Loucy (cell line): ENCODE results near the gene IDUA.

Source experiments
- EZH2phosphoT487 ChIP-seq: fragments of 200-600 bp; IDR thresholded peaks from 2 replicates; pipeline ENCODE4 v1.6.1; 2018; ENCODE audit warnings: antibody characterized with exemption, mild to moderate bottlenecking, moderate library complexity, borderline replicate concordance
- TF ChIP-seq, protein P1 (sequence below): fragments of 200-600 bp; sonication (generic); conservative IDR thresholded peaks from 2 replicates; pipeline ENCODE4 v1.5.1; 2014; ENCODE audit warnings: mild to moderate bottlenecking, antibody characterized with exemption, low read length

GRCh38 chr4:974668-975067, 12.2 kb upstream of the IDUA start:
- TF ChIP-seq, protein P1, sequence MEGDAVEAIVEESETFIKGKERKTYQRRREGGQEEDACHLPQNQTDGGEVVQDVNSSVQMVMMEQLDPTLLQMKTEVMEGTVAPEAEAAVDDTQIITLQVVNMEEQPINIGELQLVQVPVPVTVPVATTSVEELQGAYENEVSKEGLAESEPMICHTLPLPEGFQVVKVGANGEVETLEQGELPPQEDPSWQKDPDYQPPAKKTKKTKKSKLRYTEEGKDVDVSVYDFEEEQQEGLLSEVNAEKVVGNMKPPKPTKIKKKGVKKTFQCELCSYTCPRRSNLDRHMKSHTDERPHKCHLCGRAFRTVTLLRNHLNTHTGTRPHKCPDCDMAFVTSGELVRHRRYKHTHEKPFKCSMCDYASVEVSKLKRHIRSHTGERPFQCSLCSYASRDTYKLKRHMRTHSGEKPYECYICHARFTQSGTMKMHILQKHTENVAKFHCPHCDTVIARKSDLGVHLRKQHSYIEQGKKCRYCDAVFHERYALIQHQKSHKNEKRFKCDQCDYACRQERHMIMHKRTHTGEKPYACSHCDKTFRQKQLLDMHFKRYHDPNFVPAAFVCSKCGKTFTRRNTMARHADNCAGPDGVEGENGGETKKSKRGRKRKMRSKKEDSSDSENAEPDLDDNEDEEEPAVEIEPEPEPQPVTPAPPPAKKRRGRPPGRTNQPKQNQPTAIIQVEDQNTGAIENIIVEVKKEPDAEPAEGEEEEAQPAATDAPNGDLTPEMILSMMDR: no peak
- TF ChIP-seq EZH2phosphoT487: no peak
